Panc1 (cell line): Measurements from ENCODE around the gene IFITM1. TPM values are rescaled to one million over a fixed set of nuclear protein-coding genes. Genes with fewer than 3 reads are reported as not detected.

Source experiments
- ATAC-seq: fragments of 200-7000 bp; cut with Tn5 transposase; 2 replicates; pipeline ENCODE4 v1.9.1; 2020; ENCODE audit warnings: mild to moderate bottlenecking, moderate library complexity
- BruUV-seq: library from RNA; stranded (reverse); fragments of 400-500 nt; replicated peaks from 2 replicates; lab custom pipeline; 2021; lab: Mats Ljungman, UMichigan
- CTCF ChIA-PET: fragments of 300-600 bp; sonication (Branson Sonifier 250); formaldehyde crosslinking; loops from one replicate; lab custom pipeline; 2022; ENCODE audit warnings: antibody characterized with exemption; lab: Charles Lee
- POLR2A ChIA-PET: fragments of 300-600 bp; sonication (Branson Sonifier 250); formaldehyde crosslinking; loops from one replicate; lab custom pipeline; 2022; ENCODE audit warnings: antibody characterized with exemption; lab: Charles Lee
- DNase-seq: peaks from one replicate; pipeline ENCODE4 v3.0.0-alpha.2; 2010; ENCODE audit warnings: low read depth, low spot score
- H3K27ac ChIP-seq: 2 replicates; pipeline ENCODE4 v1.5.1; 2011; ENCODE audit warnings: mild to moderate bottlenecking, low read length, inconsistent platforms
- H3K27me3 ChIP-seq: fragments of 200-500 bp; sonication (Bioruptor generic); 2 replicates; pipeline ENCODE4 v1.6.0; 2014; ENCODE audit warnings: low read length, inconsistent platforms; ENCODE audit not compliant: control insufficient read depth, insufficient read depth
- H3K36me3 ChIP-seq: fragments of 200-500 bp; sonication (Bioruptor generic); 2 replicates; pipeline ENCODE4 v1.5.1; 2014; ENCODE audit warnings: inconsistent platforms, mild to moderate bottlenecking, low read length, moderate library complexity; ENCODE audit not compliant: control insufficient read depth, insufficient read depth
- H3K4me1 ChIP-seq: 2 replicates; pipeline ENCODE4 v1.5.1; 2011; ENCODE audit warnings: inconsistent platforms, mild to moderate bottlenecking, low read length, moderate library complexity; ENCODE audit not compliant: control insufficient read depth, insufficient read depth
- H3K4me3 ChIP-seq, 2 experiments: 2 replicates each; pipeline ENCODE4 v1.5.1; 2011 to 2012; ENCODE audit warnings: low read depth in 2 of 2, low read length in 2 of 2, mild to moderate bottlenecking in 2 of 2, inconsistent platforms in 1 of 2, moderate library complexity in 1 of 2
- H3K9me3 ChIP-seq: fragments of 200-500 bp; sonication (Bioruptor generic); 2 replicates; pipeline ENCODE4 v1.5.1; 2014; ENCODE audit warnings: low read depth, mild to moderate bottlenecking, inconsistent platforms, low read length, moderate library complexity; ENCODE audit not compliant: control insufficient read depth, insufficient read depth
- POLR2AphosphoS5 ChIP-seq: IDR thresholded peaks from 2 replicates; pipeline ENCODE4 v1.6.1; 2012; ENCODE audit warnings: mild to moderate bottlenecking, low read depth, low read length, moderate library complexity
- SIN3A ChIP-seq: IDR thresholded peaks from 2 replicates; pipeline ENCODE4 v1.6.1; 2012; ENCODE audit warnings: low read depth, mild to moderate bottlenecking, low read length, moderate library complexity, borderline replicate concordance; ENCODE audit not compliant: insufficient read depth
- TCF7L2 ChIP-seq: IDR thresholded peaks from 2 replicates; pipeline ENCODE4 v1.6.1; 2011; ENCODE audit warnings: mild to moderate bottlenecking, low read depth, low read length, inconsistent platforms
- in situ Hi-C: cut with HindIII; loops from 2 replicates; pipeline ENCODE4 v1.10.0; 2016; ENCODE audit warnings: low sequenced_read_pairs, low pct_unique_long_range_greater_than_20kb
- intact Hi-C: fragments of 100-400 bp; cut with micrococcal nuclease; formaldehyde crosslinking; loops from one replicate; pipeline ENCODE4 v1.10.0; 2022; ENCODE audit not compliant: unreplicated experiment
- total RNA-seq: library from RNA; stranded (reverse); gene quantifications from one replicate; pipeline ENCODE4 v1.2.1, GENCODE V29; 2021; ENCODE audit not compliant: unreplicated experiment
- TF ChIP-seq, protein P1 (sequence below), 2 experiments: IDR thresholded peaks; 2 replicates each; pipeline ENCODE4 v1.6.1; 2011 to 2012; ENCODE audit warnings: low read depth in 2 of 2, control low read depth in 1 of 2, low read length in 1 of 2, mild to moderate bottlenecking in 1 of 2, moderate library complexity in 1 of 2; ENCODE audit not compliant: insufficient read depth in 1 of 2
- TF ChIP-seq, protein P2 (sequence below): fragments of 450-650 bp; IDR thresholded peaks from 2 replicates; pipeline ENCODE4 v1.5.1; 2017; ENCODE audit warnings: mild to moderate bottlenecking

The IFITM1 gene
- total RNA-seq, 1 experiment from 2014 or later: 66.3 TPM

DNA sequence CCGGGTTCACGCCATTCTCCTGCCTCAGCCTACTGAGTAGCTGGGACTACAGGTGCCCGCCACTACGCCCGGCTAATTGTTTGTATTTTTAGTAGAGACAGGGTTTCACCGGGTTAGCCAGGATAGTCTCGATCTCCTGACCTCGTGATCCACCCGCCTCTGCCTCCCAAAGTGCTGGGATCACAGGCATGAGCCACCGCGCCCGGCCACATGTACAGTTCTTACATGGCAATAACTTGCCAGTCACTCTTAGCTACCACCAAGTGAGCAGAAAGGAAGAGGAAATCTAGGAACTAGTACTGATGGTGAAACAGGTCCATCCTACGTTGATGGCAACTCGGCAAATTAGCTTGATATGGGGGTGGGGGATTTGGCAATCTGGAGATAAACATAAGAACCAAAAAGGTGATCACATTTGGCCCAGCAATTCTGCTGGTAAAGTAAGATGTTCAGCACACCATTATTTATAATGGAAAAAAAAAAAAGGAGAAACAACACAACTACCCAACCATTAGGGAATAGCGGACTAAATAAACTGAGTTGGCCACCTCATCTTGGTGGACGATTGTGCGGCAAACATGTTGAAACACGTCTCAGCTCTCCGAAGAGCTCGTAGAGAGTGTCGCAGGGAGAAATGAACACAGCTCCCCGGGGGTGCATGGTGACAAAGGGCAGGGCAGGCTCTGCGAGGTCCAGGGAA lies 30.3 kb upstream of the IFITM1 start:
- Histone ChIP-seq H3K9me3 (no peaks in the 10 kb centered on the region), H3K4me3 (no peak overlapping the region), H3K27ac (no peak overlapping the region), H3K36me3 (no peaks in the 10 kb centered on the region), H3K27me3 (peaks cover 3% of the 10 kb centered on the region), H3K4me1 (peaks cover 19% of the 10 kb centered on the region; the same call in 1 of the 2 replicates)
- POLR2A ChIA-PET: interaction anchor here (0.6 kb wide), 1 partner anchor 792 kb away, joined by 3 read pairs; no protein-coding TSS in a partner anchor
- TF ChIP-seq POLR2AphosphoS5 (no peak), TCF7L2 (no peak), SIN3A (no peak)
- TF ChIP-seq, protein P1, sequence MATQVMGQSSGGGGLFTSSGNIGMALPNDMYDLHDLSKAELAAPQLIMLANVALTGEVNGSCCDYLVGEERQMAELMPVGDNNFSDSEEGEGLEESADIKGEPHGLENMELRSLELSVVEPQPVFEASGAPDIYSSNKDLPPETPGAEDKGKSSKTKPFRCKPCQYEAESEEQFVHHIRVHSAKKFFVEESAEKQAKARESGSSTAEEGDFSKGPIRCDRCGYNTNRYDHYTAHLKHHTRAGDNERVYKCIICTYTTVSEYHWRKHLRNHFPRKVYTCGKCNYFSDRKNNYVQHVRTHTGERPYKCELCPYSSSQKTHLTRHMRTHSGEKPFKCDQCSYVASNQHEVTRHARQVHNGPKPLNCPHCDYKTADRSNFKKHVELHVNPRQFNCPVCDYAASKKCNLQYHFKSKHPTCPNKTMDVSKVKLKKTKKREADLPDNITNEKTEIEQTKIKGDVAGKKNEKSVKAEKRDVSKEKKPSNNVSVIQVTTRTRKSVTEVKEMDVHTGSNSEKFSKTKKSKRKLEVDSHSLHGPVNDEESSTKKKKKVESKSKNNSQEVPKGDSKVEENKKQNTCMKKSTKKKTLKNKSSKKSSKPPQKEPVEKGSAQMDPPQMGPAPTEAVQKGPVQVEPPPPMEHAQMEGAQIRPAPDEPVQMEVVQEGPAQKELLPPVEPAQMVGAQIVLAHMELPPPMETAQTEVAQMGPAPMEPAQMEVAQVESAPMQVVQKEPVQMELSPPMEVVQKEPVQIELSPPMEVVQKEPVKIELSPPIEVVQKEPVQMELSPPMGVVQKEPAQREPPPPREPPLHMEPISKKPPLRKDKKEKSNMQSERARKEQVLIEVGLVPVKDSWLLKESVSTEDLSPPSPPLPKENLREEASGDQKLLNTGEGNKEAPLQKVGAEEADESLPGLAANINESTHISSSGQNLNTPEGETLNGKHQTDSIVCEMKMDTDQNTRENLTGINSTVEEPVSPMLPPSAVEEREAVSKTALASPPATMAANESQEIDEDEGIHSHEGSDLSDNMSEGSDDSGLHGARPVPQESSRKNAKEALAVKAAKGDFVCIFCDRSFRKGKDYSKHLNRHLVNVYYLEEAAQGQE (IDR thresholded peaks at IDR 0.05; ENCODE audit: insufficient read depth in 1 of 2, low read depth in 2 of 2, low read length in 1 of 2): no peak
- TF ChIP-seq, protein P2, sequence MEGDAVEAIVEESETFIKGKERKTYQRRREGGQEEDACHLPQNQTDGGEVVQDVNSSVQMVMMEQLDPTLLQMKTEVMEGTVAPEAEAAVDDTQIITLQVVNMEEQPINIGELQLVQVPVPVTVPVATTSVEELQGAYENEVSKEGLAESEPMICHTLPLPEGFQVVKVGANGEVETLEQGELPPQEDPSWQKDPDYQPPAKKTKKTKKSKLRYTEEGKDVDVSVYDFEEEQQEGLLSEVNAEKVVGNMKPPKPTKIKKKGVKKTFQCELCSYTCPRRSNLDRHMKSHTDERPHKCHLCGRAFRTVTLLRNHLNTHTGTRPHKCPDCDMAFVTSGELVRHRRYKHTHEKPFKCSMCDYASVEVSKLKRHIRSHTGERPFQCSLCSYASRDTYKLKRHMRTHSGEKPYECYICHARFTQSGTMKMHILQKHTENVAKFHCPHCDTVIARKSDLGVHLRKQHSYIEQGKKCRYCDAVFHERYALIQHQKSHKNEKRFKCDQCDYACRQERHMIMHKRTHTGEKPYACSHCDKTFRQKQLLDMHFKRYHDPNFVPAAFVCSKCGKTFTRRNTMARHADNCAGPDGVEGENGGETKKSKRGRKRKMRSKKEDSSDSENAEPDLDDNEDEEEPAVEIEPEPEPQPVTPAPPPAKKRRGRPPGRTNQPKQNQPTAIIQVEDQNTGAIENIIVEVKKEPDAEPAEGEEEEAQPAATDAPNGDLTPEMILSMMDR: no peak
- CTCF ChIA-PET: interaction anchor here (0.6 kb wide), 1 partner anchor 253 kb away, joined by 3 read pairs; no protein-coding TSS in a partner anchor
- DNase-seq (no peak), ATAC-seq (no peak)
- intact Hi-C loops (no loop called here), in situ Hi-C loops (no loop called here)
- no TSS peak for BruUV-seq

DNA sequence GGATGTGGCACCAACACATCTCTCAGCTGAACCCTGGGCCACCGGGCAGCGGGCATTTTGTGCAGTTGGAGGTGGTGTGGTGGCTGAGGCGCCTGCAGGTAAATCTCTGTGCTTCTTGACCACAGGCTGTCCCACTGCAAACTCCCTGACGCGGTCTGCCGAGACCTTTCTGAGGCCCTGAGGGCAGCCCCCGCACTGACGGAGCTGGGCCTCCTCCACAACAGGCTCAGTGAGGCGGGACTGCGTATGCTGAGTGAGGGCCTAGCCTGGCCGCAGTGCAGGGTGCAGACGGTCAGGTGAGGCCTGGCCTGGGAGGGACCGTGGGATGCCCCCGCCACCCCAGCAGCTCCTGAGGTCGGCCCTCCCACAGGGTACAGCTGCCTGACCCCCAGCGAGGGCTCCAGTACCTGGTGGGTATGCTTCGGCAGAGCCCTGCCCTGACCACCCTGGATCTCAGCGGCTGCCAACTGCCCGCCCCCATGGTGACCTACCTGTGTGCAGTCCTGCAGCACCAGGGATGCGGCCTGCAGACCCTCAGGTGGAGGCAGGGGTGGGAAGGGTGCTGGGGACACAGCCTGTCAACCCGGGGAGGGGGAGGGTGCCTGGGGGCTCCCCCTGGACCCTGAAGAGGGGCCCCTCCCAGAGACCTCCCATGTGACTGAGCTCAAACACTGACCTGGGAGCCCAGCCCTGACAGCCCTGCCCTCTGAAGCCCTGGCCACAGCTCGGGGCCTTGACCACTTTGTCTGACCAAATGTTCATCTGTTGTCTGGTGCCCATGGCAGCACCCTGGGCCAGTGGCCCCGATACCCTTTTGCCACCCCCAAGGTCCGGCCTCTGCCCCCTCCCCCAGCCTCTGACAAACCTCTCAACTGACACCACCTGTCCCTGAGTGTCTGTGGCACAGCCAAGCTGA lies 29.5 kb upstream of the IFITM1 start:
- in situ Hi-C loops: no loop called here
- ChIA-PET POLR2A (interaction anchor here (0.6 kb wide), 1 partner anchor 791 kb away, joined by 3 read pairs; no protein-coding TSS in a partner anchor), CTCF (interaction anchor here (0.6 kb wide), 1 partner anchor 252 kb away, joined by 3 read pairs; no protein-coding TSS in a partner anchor)
- intact Hi-C loops: no loop called here
- TF ChIP-seq, protein P1 (IDR thresholded peaks at IDR 0.05; ENCODE audit: insufficient read depth in 1 of 2, low read depth in 2 of 2, low read length in 1 of 2): 0 out of 4 replicates have a peak, but pooled peaks of 1 of the 2 experiments have one; percentile 14
- TF ChIP-seq, protein P2: no peak
- TF ChIP-seq SIN3A (no peak), TCF7L2 (no peak)
- Histone ChIP-seq H3K27me3 (peaks cover 3% of the 10 kb centered on the region), H3K4me1 (peaks cover 20% of the 10 kb centered on the region; the same call in 1 of the 2 replicates), H3K27ac (no peak overlapping the region), H3K36me3 (no peaks in the 10 kb centered on the region), H3K4me3 (no peak overlapping the region), H3K9me3 (no peaks in the 10 kb centered on the region)
- ATAC-seq: no peak
- no TSS peak for BruUV-seq
- no peak for DNase-seq
